HuH-7 (cell line): ENCODE results near the gene ISL2.
A peak's percentile ranks its signal among the peaks of the same experiment; 100 is the strongest.

ENCODE experiments used
- DNase-seq: peaks from one replicate; pipeline ENCODE4 v3.0.0; 2011; ENCODE audit warnings: low spot score

ISL2 gene

DNA sequence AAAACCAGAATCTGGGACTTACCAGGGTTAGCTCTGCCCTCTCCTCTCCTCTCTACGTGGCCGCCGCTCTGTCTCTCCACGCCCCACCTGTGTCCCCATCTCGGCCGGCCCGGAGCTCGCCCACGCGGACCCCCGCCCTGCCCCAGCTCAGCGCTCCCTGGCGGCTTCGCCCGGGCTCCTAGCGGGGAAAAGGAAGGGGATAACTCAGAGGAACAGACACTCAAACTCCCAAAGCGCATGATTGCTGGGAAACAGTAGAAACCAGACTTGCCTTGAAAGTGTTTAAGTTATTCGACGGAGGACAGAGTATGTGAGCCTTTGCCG is 5.4 kb downstream of the ISL2 start:
- DNase-seq = no peak

DNA sequence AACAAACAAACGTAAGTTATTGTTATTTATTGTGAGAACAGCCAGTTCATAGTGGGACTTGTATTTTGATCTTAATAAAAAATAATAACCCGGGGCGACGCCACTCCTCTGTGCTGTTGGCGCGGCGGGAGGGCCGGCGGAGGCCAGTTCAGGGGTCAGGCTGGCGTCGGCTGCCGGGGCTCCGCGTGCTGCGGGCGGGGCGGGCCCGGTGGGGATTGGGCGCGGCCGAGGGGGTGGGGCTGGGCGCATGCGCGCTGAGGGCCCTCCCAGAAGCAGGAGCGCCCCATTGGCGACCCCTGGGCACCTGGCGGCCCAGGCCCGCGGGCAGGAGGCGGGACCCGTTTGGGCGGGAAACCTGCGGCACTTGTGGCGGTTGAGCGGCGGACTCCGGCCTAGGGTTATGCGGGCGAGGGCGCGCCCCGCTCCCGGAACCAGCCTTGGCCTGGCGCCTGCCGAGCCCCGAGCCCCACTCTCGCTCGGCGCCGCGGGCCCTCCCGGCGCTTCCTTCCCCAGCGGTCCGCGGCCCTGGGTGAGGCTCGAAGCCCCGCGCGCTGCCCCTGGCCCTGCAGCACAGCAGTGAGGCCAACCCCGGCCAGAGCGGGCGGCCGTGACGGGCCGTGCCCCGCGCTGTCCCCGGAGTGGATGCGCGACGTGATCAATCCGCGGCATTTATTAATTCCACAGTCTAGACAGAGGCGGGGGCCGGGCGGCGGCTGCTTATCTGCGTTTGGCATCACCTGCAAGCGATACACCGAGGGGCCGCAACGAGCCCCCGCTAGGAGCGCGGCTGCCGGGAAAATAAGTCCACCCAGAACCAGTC is 6.0 kb downstream of the ISL2 start:
- DNase-seq = no peak

DNA sequence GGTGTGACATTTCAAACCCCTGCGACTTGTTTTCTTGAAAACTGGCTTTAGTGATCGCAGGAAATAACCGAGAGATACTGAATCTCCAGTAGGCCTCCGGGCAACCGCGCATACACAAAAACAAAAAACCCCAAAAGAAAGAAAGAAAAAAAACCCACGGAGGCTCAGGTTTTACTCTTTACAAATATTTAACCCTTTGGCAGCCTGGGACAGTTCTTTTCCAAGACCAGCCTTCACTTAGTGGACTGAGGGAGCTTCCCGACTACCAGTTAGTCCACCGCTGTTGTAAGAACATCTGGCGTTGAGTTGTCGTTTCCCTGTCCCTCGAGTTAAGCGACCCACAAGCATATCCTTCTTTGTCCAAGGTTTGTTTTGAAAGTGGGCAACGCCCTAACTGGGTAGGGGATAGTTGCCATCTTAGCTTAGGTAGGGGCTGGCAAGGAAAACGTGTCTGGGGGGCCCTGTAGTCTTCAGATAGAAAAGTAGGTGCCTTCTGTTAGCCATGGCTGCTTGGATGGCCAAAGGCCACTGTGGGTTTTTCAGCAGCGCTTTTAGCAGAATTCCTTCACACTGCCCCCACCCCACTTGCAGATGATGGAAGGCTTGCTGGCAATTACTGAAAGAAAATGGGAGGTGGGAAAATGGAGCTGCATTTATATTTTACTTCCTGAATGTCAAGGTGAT is 6.9 kb downstream of the ISL2 start:
- no peak for DNase-seq

GRCh38 chr15:76344893-76345582 is 8.5 kb downstream of the ISL2 start:
- no peak for DNase-seq

- peak; percentile 52 for DNase-seq
These were observed 9.0 kb downstream of the ISL2 start for GRCh38 chr15:76345583-76345879.

DNA sequence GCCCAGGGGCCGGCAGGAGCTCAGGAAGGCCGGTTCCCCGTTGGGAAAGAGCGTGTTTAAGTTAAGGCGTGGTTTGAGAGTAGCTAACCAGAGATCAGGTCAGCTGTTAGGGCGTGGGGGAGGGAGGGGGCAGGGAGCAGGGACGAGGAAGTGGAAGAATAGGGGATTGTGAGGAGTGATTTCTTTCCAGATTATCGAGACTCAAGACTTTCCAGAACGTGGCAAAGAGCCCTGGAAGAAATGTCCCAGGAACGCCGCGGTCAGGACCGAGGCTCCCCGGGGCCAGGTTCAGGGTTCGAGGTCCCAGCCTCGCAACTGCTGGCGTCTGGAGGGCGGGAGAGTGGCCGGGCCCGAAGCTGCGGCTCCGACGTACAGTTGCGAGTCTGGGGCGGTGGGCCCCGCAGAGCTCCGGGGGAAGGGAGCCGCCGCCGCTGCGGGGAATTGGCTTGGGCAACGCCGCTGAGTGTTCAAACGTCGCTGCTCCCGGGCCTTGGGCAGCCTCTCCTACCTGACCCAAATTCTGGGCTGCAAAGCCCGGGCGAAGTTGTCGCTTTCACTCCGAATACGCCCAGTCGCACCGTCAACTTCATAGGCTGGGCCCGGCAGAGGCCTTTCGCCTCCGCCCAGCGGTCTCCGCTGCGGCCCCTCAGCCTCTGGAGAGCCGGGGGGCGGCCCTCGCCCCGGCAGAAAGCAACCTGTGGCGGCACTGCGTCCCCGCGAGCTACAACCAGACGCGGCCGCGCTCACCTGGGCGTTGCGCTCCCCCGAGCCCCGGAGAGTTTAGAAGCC is 9.5 kb downstream of the ISL2 start:
- peak; percentile 85 for DNase-seq

- DNase-seq = peak; percentile 72
These were observed 10.3 kb downstream of the ISL2 start for GRCh38 chr15:76346669-76347481.

DNA sequence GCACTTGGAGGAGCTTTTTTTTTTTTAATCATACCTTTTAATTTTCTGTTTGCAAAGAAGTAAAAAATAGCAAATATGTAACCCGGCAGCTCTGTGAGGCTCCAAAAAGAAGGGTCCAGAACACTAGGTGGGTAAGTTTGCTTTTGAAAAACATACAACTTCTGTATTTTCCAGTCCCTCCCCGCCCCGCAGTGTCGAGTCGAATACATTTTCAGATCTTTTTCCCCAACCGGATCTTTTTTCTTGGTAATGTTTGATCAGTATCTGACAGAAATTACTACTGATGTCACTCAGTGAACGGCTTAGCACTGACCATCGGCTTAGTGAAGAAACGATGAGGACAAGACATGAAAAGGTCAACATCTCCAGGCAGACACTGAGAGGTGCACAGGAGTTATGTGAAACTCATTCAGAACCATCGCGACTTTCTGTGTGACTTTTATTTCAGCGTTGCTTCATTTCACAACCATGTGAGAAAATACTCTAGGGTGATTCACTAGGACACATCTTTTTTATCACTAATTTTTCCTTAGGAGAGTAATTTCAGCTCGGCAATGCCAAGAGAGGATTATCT is 11.0 kb downstream of the ISL2 start:
- no peak for DNase-seq

- DNase-seq = no peak
These were observed 12.9 kb downstream of the ISL2 start for GRCh38 chr15:76349301-76350070.

DNA sequence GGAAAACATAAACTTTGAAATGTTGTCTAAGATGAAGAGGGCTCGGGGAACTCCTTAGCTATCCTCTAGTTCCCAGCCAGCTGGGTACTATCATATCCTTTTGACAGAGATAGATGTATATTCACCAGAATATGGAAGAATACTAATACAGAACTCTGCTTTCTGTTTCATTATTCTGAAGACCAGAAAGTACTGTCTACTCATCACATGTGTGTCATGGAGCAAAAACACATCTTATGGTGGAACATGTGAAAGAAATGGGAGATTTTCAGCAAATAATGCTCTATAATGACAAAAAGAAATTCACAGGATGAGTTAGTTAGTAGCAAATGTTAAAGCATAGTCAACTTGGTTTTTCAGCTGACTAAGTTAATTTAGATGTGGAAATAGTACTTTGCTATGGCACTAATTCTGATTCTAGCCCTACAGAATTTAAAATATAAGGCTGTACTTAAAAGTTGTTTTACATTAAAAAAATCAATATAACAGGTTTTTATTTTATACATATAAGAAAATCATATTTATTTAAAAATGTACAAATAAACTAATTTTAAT is 16.5 kb downstream of the ISL2 start:
- DNase-seq = no peak

- no peak for DNase-seq
These were observed 17.3 kb downstream of the ISL2 start for GRCh38 chr15:76353903-76354302.

GRCh38 chr15:76354823-76355440 is 18.4 kb downstream of the ISL2 start:
- DNase-seq = no peak

DNA sequence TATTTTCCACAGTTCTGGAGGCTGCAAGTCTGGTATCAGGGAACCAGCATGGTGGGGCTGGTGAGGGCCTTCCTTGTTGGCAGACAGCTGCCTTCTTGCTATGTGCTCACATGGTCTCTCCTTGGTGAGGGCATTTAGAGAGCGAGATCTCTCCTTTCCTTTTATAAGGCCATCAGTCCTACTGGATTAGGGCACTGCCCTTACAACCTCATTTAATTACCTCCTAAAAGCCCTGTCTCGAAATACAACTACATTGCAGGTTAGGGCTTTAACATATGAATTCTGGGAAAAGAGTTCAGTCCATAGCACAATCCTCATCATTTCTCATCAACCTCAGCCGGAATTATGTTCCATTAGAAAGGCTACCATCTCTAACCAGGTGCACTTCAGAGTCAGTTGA is 21.9 kb downstream of the ISL2 start:
- no peak for DNase-seq

DNA sequence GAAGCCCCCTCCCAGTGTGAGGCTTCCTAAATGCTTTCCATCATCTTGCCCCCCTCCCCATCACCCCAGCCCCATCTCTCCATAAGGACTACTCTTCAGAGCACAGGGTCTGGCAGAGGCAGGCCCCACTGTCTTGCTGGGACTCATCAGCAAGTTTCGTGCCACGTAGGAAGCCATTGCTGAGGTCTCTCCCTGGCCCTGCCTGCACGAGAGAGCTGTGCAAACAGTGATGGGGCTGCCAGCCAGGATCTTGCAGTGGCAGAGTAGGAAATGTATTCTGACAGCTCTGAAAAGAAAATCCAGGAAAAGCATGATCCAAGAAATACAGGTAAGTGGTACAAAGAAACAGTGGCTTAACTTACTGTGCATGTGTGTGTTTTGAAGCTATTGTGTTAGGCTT is 22.6 kb downstream of the ISL2 start:
- DNase-seq = no peak

- no peak for DNase-seq
These were observed 23.8 kb downstream of the ISL2 start for GRCh38 chr15:76360416-76360815.

- DNase-seq = no peak
These were observed 26.7 kb downstream of the ISL2 start for GRCh38 chr15:76363251-76363650.

DNA sequence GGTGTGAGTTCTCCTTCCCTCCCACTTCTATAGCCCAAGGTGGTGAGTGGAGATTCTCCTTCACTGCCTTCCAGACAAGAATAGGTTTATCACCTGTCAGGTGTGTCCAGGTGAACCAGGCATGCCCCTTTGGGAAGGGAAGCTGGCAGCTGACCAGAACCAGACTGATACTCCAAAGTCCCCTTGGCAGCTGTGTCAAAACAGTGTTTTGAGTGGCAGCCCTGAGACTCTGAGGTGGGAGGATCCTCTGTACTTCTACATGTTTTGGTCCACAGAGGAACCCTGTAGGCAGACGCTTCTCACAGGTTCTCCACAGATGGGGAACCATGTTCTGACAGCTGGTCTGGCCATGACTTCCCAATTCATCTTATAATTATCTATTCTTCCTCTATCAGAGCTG is 30.1 kb downstream of the ISL2 start:
- DNase-seq = no peak

- no peak for DNase-seq
These were observed 31.6 kb downstream of the ISL2 start for GRCh38 chr15:76368122-76368621.

GRCh38 chr15:76376029-76376428 is 39.5 kb downstream of the ISL2 start:
- no peak for DNase-seq

- no peak for DNase-seq
These were observed 40.2 kb downstream of the ISL2 start for GRCh38 chr15:76376816-76377215.
